GM12878 (cell line): ENCODE data around the gene TRPV6. TPM values are rescaled to one million over a fixed set of nuclear protein-coding genes. Genes with fewer than 3 reads are reported as not detected.

Experiments
- ATAC-seq: fragments of 200-7000 bp; cut with Tn5 transposase; 3 replicates; pipeline ENCODE4 v1.9.1; 2020; ENCODE audit warnings: mild to moderate bottlenecking, moderate library complexity
- BruUV-seq: library from RNA; stranded (reverse); fragments of 400-500 nt; replicated peaks from 2 replicates; lab custom pipeline; 2021; lab: Mats Ljungman, UMichigan
- CTCF ChIA-PET: fragments of 300-600 bp; sonication (Branson Sonifier 250); formaldehyde crosslinking; extraction: SDS; loops from one replicate; lab custom pipeline; 2021; ENCODE audit warnings: inconsistent platforms; lab: Yijun Ruan, JAX
- POLR2A ChIA-PET: fragments of 350-600 bp; formaldehyde crosslinking; extraction: SDS; loops from one replicate; lab custom pipeline; 2021; ENCODE audit warnings: inconsistent platforms; lab: Charles Lee
- RAD21 ChIA-PET: fragments of 300-600 bp; sonication (Branson Sonifier 250); formaldehyde crosslinking; loops from one replicate; lab custom pipeline; 2023; ENCODE audit warnings: antibody characterized with exemption; ENCODE audit not compliant: unreplicated experiment; lab: Charles Lee
- SMC1A ChIA-PET: fragments of 300-600 bp; sonication (Branson Sonifier 250); formaldehyde crosslinking; loops from one replicate; lab custom pipeline; 2023; ENCODE audit not compliant: unreplicated experiment, uncharacterized antibody; lab: Charles Lee
- DNase-seq: peaks from one replicate; pipeline ENCODE4 v3.0.0-alpha.2; 2011; ENCODE audit warnings: low read depth, low spot score
- FAIRE-seq: peaks from 3 replicates; lab custom pipeline; 2011; peaks lifted over from hg19 to GRCh38; lab: Jason Lieb, UNC
- H2AFZ ChIP-seq: 2 replicates; pipeline ENCODE4 v1.6.0; 2011; ENCODE audit warnings: low read depth, low read length, control low read depth; ENCODE audit not compliant: control insufficient read depth
- H3K27ac ChIP-seq: 2 replicates; pipeline ENCODE4 v1.5.1; 2011; ENCODE audit warnings: control low read depth; ENCODE audit not compliant: control insufficient read depth, insufficient read depth
- H3K27me3 ChIP-seq, 2 experiments: replicated peaks in 1 of 2; 2 replicates each; pipeline versions ENCODE4 v1.6.0 to v1.6.1; 2011; ENCODE audit warnings: low read length in 1 of 2; ENCODE audit not compliant: control insufficient read depth in 2 of 2, insufficient read depth in 2 of 2
- H3K36me3 ChIP-seq, 2 experiments: 2 replicates each; pipeline ENCODE4 v1.5.1; 2011; ENCODE audit warnings: low read length in 1 of 2; ENCODE audit not compliant: control insufficient read depth in 2 of 2, insufficient read depth in 2 of 2
- H3K4me1 ChIP-seq: 2 replicates; pipeline ENCODE4 v1.6.1; 2011; ENCODE audit warnings: mild to moderate bottlenecking, low read length, moderate library complexity, mixed read lengths; ENCODE audit not compliant: control insufficient read depth, insufficient read depth
- H3K4me2 ChIP-seq: 2 replicates; pipeline ENCODE4 v1.6.0; 2011; ENCODE audit warnings: control low read depth; ENCODE audit not compliant: control insufficient read depth, insufficient read depth
- H3K4me3 ChIP-seq: fragments of 200-600 bp; sonication (generic); 2 replicates; pipeline ENCODE4 v1.5.1; 2016
- H3K79me2 ChIP-seq: 2 replicates; pipeline ENCODE4 v1.6.0; 2011; ENCODE audit warnings: low read length; ENCODE audit not compliant: control insufficient read depth, insufficient read depth
- H3K9ac ChIP-seq: 2 replicates; pipeline ENCODE4 v1.8.0; 2011; ENCODE audit warnings: low read length, control low read depth, mixed read lengths; ENCODE audit not compliant: control insufficient read depth, insufficient read depth
- H3K9me3 ChIP-seq: replicated peaks from 3 replicates; pipeline ENCODE4 v1.5.1; 2011; ENCODE audit warnings: mild to moderate bottlenecking, low read length; ENCODE audit not compliant: control insufficient read depth, insufficient read depth
- H4K20me1 ChIP-seq: 2 replicates; pipeline ENCODE4 v1.6.0; 2011; ENCODE audit not compliant: control insufficient read depth, insufficient read depth
- CBX3 ChIP-seq: fragments of 200-600 bp; sonication (generic); IDR thresholded peaks from 2 replicates; pipeline ENCODE4 v1.6.1; 2016; ENCODE audit warnings: low read depth, borderline replicate concordance
- CEBPB ChIP-seq, 2 experiments: fragments of 150-350 bp in 1 of 2; IDR thresholded peaks; 2 replicates each; pipeline ENCODE4 v1.6.1; 2012 to 2014; ENCODE audit warnings: low read depth in 2 of 2, low read length in 2 of 2, borderline replicate concordance in 1 of 2, inconsistent platforms in 1 of 2
- CHD4 ChIP-seq: fragments of 200-600 bp; sonication (generic); IDR thresholded peaks from 2 replicates; pipeline ENCODE4 v1.6.1; 2016; ENCODE audit warnings: mild to moderate bottlenecking
- DPF2 ChIP-seq: fragments of 450-650 bp; IDR thresholded peaks from 2 replicates; pipeline ENCODE4 v1.6.1; 2017; ENCODE audit warnings: mild to moderate bottlenecking
- HDAC2 ChIP-seq: fragments of 200-600 bp; sonication (generic); IDR thresholded peaks from 2 replicates; pipeline ENCODE4 v1.6.1; 2017
- IKZF2 ChIP-seq, 2 experiments: fragments of 450-650 bp; IDR thresholded peaks; 2 replicates each; pipeline ENCODE4 v1.6.1; 2017; ENCODE audit warnings: mild to moderate bottlenecking in 2 of 2, moderate library complexity in 2 of 2
- PML ChIP-seq: IDR thresholded peaks from 2 replicates; pipeline ENCODE4 v1.6.1; 2012; ENCODE audit warnings: low read length, inconsistent platforms
- POLR2A ChIP-seq: IDR thresholded peaks from 2 replicates; pipeline ENCODE4 v1.6.1; 2011; ENCODE audit warnings: low read depth, mild to moderate bottlenecking, low read length
- RCOR1 ChIP-seq: conservative IDR thresholded peaks from 2 replicates; pipeline ENCODE4 v1.6.1; 2012; ENCODE audit warnings: low read depth, low read length, improper control_type of control experiment
- SPI1 ChIP-seq: IDR thresholded peaks from 2 replicates; pipeline ENCODE4 v1.6.1; 2011; ENCODE audit warnings: low read depth, mild to moderate bottlenecking, low read length, moderate library complexity, borderline replicate concordance; ENCODE audit not compliant: insufficient read depth
- SREBF1 ChIP-seq: IDR thresholded peaks from 2 replicates; pipeline ENCODE4 v1.6.1; 2012; ENCODE audit warnings: mild to moderate bottlenecking, low read length
- STAT1 ChIP-seq: fragments of 450-650 bp; conservative IDR thresholded peaks from 2 replicates; pipeline ENCODE4 v1.6.1; 2014; ENCODE audit warnings: antibody characterized with exemption, mild to moderate bottlenecking
- TAF1 ChIP-seq: IDR thresholded peaks from 2 replicates; pipeline ENCODE4 v1.6.1; 2011; ENCODE audit warnings: mild to moderate bottlenecking, low read depth, low read length, borderline replicate concordance
- TCF3 ChIP-seq: IDR thresholded peaks from 2 replicates; pipeline ENCODE4 v1.6.1; 2012; ENCODE audit warnings: low read depth, mild to moderate bottlenecking, low read length, borderline replicate concordance; ENCODE audit not compliant: insufficient read depth
- ZNF24 ChIP-seq: fragments of 450-650 bp; IDR thresholded peaks from 2 replicates; pipeline ENCODE4 v1.6.1; 2017; ENCODE audit warnings: antibody characterized with exemption, mild to moderate bottlenecking
- WGBS: methylation state at CpG from one replicate; pipeline ENCODE4 v1.1.6; 2016; ENCODE audit warnings: low lambda C conversion rate; ENCODE audit not compliant: insufficient replicate concordance, insufficient coverage; ENCODE audit errors: missing lambda C conversion rate; 5-methylcytosine and 5-hydroxymethylcytosine counted together
- in situ Hi-C: fragments of 300-500 bp; cut with MboI; formaldehyde crosslinking; loops from 9 replicates; pipeline ENCODE4 v1.14.3; 2018; ENCODE audit warnings: mixed read lengths
- intact Hi-C: fragments of 100-400 bp; cut with micrococcal nuclease; formaldehyde crosslinking; loops from one replicate; pipeline ENCODE4 v1.14.2; 2022; ENCODE audit not compliant: unreplicated experiment
- polyA plus RNA-seq, 11 experiments: library from polyadenylated mRNA; depleted of rRNA in 4 of 11; unstranded in 6 of 11; stranded (reverse) in 5 of 11; fragments of >200 nt; fragmentation: Nextera tagmentation in 4 of 11; fragmentation: Illumina TruSeq in 1 of 11; extraction: Ambion mirVana in 4 of 11; extraction: Trizol in 1 of 11; gene quantifications; 1 replicate in 1 of 11; 2 replicates in 10 of 11; pipeline versions ENCODE4 v1.2.1 to v1.2.3, GENCODE V29; 2011 to 2016; ENCODE audit warnings: inconsistent platforms in 2 of 11, missing spikeins in 2 of 11, low read depth in 1 of 11
- total RNA-seq, 4 experiments: library from RNA; depleted of rRNA in 3 of 4; stranded (reverse); fragments of >200 nt in 3 of 4; fragmentation: Illumina TruSeq in 1 of 4; extraction: Trizol in 1 of 4; gene quantifications; 2 replicates each; pipeline versions ENCODE4 v1.2.1 to v1.2.3, GENCODE V29; 2013 to 2021
- TF ChIP-seq, protein P1 (sequence below): fragments of 450-650 bp; IDR thresholded peaks from 2 replicates; pipeline ENCODE4 v1.6.1; 2017; ENCODE audit warnings: mild to moderate bottlenecking, low read depth, inconsistent platforms; ENCODE audit not compliant: poor library complexity, severe bottlenecking
- TF ChIP-seq, protein P2 (sequence below): fragments of 450-650 bp; formaldehyde crosslinking; IDR thresholded peaks from 2 replicates; pipeline ENCODE4 v1.4.0; 2020; ENCODE audit warnings: mild to moderate bottlenecking, moderate library complexity

Gene TRPV6
- total and polyA plus RNA-seq, 10 of the 15 experiments (the other 5 are each of a cell fraction or from before 2014, with no cell fraction given), result not detected

DNA sequence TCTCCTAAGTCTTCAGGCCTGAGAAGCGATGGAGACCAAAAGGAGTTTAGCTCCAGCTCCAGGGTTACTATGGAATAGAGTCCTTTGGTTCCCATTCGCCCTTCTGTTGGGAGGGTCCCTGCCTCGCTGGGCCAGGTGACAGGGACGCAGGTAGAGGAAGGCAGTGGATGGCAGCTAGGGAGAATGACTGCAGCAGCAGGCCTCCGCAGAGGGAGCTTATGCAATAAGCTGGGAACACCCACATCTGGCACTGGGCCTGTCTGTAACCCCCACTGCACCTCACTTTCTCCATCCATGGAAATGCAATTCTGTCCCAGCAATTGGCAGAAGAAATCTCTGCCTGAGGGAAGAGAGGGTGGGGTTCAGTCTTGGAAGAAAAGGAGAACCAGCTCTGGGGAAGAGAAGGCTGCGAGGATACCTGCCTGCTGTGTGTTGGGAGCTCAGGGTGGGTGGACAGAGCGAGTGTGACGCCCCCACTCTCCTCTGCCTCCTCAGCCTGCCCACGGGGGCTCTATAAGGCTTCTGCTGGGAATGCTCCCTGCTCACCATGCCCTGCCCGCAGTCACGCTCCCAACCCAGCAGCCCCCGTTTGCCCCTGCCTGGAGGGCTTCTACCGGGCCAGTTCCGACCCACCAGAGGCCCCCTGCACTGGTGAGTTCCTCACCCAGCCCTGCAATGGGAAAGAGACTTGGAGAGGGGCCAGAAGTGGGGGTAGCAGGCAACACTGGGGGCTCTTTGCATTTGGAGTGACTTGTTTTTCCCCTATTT is 20.4 kb downstream of the TRPV6 start:
- WGBS, result 16% methylated on average over 14 of the region's 14 CpGs
- H3K27ac ChIP-seq, result no peak overlapping the region
- CTCF ChIA-PET, result interaction anchor here (1.5 to 1.9 kb wide), 5 partner anchors 16 to 330 kb away, joined by 3 to 10 read pairs (median 8); no protein-coding TSS in a partner anchor
- no peaks in the 10 kb centered on the region for H3K9me3 ChIP-seq
- H2AFZ ChIP-seq, result no peak overlapping the region
- H3K79me2 ChIP-seq, result no peaks in the 10 kb centered on the region
- RAD21 ChIA-PET, result interaction anchor here (0.8 to 2.5 kb wide), 5 partner anchors 11 to 262 kb away, joined by 3 to 9 read pairs (median 9); partner anchors contain the start of gene EPHB6
- no TSS peak for BruUV-seq
- no peaks in the 10 kb centered on the region for H3K36me3 ChIP-seq
- no peak for TF ChIP-seq CBX3
- no peak for TF ChIP-seq TAF1
- TF ChIP-seq TCF3, result no peak
- no peak for TF ChIP-seq PML
- TF ChIP-seq HDAC2, result no peak
- TF ChIP-seq SPI1, result no peak
- TF ChIP-seq SREBF1, result no peak
- TF ChIP-seq, protein P1, sequence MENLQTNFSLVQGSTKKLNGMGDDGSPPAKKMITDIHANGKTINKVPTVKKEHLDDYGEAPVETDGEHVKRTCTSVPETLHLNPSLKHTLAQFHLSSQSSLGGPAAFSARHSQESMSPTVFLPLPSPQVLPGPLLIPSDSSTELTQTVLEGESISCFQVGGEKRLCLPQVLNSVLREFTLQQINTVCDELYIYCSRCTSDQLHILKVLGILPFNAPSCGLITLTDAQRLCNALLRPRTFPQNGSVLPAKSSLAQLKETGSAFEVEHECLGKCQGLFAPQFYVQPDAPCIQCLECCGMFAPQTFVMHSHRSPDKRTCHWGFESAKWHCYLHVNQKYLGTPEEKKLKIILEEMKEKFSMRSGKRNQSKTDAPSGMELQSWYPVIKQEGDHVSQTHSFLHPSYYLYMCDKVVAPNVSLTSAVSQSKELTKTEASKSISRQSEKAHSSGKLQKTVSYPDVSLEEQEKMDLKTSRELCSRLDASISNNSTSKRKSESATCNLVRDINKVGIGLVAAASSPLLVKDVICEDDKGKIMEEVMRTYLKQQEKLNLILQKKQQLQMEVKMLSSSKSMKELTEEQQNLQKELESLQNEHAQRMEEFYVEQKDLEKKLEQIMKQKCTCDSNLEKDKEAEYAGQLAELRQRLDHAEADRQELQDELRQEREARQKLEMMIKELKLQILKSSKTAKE, result no peak
- no peak for TF ChIP-seq DPF2
- TF ChIP-seq CEBPB (IDR thresholded peaks at IDR 0.05; ENCODE audit: borderline replicate concordance in 1 of 2, low read depth in 2 of 2, low read length in 2 of 2), result no peak
- no peak for TF ChIP-seq STAT1
- no peak for TF ChIP-seq IKZF2 (IDR thresholded peaks at IDR 0.05)
- no peak for TF ChIP-seq POLR2A
- no peak for TF ChIP-seq RCOR1
- no peak for TF ChIP-seq CHD4
- TF ChIP-seq, protein P2, sequence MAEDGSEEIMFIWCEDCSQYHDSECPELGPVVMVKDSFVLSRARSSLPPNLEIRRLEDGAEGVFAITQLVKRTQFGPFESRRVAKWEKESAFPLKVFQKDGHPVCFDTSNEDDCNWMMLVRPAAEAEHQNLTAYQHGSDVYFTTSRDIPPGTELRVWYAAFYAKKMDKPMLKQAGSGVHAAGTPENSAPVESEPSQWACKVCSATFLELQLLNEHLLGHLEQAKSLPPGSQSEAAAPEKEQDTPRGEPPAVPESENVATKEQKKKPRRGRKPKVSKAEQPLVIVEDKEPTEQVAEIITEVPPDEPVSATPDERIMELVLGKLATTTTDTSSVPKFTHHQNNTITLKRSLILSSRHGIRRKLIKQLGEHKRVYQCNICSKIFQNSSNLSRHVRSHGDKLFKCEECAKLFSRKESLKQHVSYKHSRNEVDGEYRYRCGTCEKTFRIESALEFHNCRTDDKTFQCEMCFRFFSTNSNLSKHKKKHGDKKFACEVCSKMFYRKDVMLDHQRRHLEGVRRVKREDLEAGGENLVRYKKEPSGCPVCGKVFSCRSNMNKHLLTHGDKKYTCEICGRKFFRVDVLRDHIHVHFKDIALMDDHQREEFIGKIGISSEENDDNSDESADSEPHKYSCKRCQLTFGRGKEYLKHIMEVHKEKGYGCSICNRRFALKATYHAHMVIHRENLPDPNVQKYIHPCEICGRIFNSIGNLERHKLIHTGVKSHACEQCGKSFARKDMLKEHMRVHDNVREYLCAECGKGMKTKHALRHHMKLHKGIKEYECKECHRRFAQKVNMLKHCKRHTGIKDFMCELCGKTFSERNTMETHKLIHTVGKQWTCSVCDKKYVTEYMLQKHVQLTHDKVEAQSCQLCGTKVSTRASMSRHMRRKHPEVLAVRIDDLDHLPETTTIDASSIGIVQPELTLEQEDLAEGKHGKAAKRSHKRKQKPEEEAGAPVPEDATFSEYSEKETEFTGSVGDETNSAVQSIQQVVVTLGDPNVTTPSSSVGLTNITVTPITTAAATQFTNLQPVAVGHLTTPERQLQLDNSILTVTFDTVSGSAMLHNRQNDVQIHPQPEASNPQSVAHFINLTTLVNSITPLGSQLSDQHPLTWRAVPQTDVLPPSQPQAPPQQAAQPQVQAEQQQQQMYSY, result no peak
- TF ChIP-seq ZNF24, result no peak
- intact Hi-C loops (no loop called here), in situ Hi-C loops (no loop called here)
- no peaks in the 10 kb centered on the region; a peak in 1 of 4 replicates for H3K27me3 ChIP-seq
- POLR2A ChIA-PET, result no interaction called here
- DNase-seq (no peak), FAIRE-seq (no peak), ATAC-seq (no peak)
- no peak overlapping the region for H3K4me3 ChIP-seq
- SMC1A ChIA-PET, result interaction anchor here (1.1 to 2.5 kb wide), 5 partner anchors 50 to 195 kb away, joined by 3 to 10 read pairs (median 6); no protein-coding TSS in a partner anchor
- H3K4me2 ChIP-seq, result no peak overlapping the region
- H3K4me1 ChIP-seq, result no peaks in the 10 kb centered on the region
- H4K20me1 ChIP-seq, result no peaks in the 10 kb centered on the region
- no peak overlapping the region for H3K9ac ChIP-seq
